ENCODE results near the gene C11orf68.

Gene C11orf68

DNA sequence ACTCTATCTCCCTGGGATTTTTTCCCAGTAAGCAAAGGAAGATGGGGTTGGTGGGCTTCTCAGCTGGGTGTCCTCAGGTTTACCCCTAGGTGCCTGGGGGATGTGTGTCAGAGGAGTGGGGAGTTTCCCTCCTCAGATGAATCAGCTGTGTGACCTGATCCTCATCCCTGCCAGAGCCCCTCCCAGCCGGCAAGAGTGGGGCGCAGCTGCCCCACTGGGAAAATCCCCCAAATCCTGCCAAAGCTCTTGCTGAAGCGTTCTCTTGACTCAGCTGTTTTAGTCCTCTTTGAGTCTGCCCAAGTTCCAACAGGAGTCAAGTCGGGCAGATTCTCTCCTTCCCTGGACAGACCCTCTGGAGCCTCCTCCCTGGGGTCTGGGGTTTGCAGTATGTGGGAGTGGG is 6.0 kb downstream of the C11orf68 start:
- no peaks in the 10 kb centered on the region for H3K9me3 ChIP-seq (ENCODE audit: control insufficient read depth, insufficient read depth, low read depth, low read length)
- H3K36me3 ChIP-seq (ENCODE audit: control insufficient read depth, insufficient read depth, low read length), result no peaks in the 10 kb centered on the region
- no peak overlapping the region for H3K27ac ChIP-seq (ENCODE audit: low read depth, low read length)
- peaks cover 34% of the 10 kb centered on the region for H3K4me1 ChIP-seq (ENCODE audit: control insufficient read depth, insufficient read depth, low read length)
- peaks cover 9% of the 10 kb centered on the region for H3K27me3 ChIP-seq (ENCODE audit: control insufficient read depth, insufficient read depth, low read length)
- no peak overlapping the region for H3K4me3 ChIP-seq (ENCODE audit: low read depth, low read length)
- H3K9ac ChIP-seq (ENCODE audit: low read length), result no peak overlapping the region

DNA sequence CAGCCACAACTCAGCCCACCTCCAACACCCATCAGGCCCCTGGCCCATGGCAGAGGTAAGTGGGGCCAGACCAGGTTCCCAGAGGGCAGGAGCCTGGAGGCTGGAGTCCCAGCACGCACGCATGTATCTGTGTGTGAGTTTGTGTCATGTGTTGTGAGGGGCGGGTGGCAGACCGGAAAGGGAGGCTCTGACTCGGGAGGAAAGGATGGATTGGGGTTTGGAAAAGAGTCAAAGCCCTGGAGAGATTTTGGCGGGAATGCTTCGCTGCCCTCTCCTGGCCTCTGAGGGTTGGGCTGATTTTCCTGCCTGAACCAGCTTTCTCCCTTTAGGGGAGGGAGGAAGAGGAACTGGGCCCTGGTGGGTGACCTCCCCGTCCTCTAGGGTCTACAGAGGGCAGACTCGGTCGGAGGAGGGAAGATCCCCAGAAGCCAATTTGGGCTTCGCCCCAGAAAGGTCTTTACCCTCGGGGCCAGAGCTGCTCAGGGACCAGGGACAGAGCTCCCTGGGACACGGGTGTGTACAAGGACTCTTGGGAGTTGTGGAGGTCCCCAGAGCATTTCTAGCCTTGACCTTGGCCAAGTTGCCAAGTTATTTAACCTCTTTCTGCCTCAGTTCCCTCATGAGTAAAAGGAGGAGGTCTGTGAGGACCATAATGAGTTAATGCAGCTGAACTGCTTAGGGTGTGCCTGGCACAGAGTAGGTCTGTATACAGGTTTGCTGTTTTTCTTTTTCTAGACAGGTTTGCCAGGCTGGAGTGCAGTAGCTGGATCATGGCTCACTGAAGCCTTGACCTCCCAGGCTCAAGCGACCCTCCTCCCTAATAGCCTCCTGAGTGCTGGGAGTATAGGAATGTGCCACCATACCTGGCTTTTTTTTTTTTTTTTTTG is 6.9 kb downstream of the C11orf68 start:
- peak overlapping the region; percentile 42 for H3K9ac ChIP-seq (ENCODE audit: low read length)
- peaks cover 13% of the 10 kb centered on the region for H3K27me3 ChIP-seq (ENCODE audit: control insufficient read depth, insufficient read depth, low read length)
- H3K4me1 ChIP-seq (ENCODE audit: control insufficient read depth, insufficient read depth, low read length), result peaks cover 27% of the 10 kb centered on the region
- no peak overlapping the region for H3K27ac ChIP-seq (ENCODE audit: low read depth, low read length)
- H3K36me3 ChIP-seq (ENCODE audit: control insufficient read depth, insufficient read depth, low read length), result no peaks in the 10 kb centered on the region
- no peak overlapping the region for H3K4me3 ChIP-seq (ENCODE audit: low read depth, low read length)
- no peaks in the 10 kb centered on the region for H3K9me3 ChIP-seq (ENCODE audit: control insufficient read depth, insufficient read depth, low read depth, low read length)

DNA sequence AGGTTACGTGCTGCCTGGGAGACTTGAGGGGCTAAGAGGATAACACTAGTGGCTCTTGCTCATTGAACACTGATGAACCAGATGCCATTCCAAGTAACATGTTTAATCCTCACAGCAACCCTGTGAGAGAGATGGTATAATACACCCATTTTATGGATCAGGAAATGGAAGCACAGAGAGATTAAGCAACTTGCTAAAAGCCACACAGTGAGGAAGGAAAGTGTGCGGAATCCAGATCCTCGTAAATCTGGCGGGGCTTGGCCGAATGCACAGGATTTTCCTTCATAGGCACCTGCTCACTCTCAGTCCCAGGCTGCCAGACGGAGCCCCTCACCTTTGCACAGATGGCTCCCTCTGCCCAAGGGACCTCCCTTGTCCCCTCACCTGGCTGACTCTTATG is 11.0 kb downstream of the C11orf68 start:
- Histone ChIP-seq H3K27ac (ENCODE audit: low read depth, low read length) (no peak overlapping the region), H3K9me3 (ENCODE audit: control insufficient read depth, insufficient read depth, low read depth, low read length) (no peaks in the 10 kb centered on the region), H3K27me3 (ENCODE audit: control insufficient read depth, insufficient read depth, low read length) (peaks cover 15% of the 10 kb centered on the region), H3K9ac (ENCODE audit: low read length) (no peak overlapping the region), H3K36me3 (ENCODE audit: control insufficient read depth, insufficient read depth, low read length) (no peaks in the 10 kb centered on the region), H3K4me3 (ENCODE audit: low read depth, low read length) (no peak overlapping the region), H3K4me1 (ENCODE audit: control insufficient read depth, insufficient read depth, low read length) (peaks cover 20% of the 10 kb centered on the region)

DNA sequence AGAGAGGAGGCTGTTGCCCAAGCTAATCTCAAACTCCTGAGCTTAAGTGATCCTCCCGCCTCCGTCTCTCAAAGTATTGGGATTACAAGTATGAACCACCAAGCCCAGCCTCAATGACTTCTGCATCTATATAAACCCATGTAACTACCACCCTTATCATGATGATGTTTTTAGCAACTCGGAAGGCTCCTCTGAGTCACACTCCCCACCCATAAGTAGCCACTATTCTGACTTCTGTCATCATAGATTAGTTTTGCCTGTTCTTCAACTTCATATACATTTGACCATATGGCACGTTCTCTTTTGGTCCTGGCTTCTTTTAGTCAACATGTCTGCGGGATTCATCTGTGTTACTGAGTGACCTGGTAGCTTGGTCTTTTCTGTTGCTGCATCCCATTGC is 12.3 kb downstream of the C11orf68 start:
- Histone ChIP-seq H3K27ac (ENCODE audit: low read depth, low read length) (no peak overlapping the region), H3K9me3 (ENCODE audit: control insufficient read depth, insufficient read depth, low read depth, low read length) (no peaks in the 10 kb centered on the region), H3K27me3 (ENCODE audit: control insufficient read depth, insufficient read depth, low read length) (peaks cover 27% of the 10 kb centered on the region), H3K9ac (ENCODE audit: low read length) (no peak overlapping the region), H3K4me1 (ENCODE audit: control insufficient read depth, insufficient read depth, low read length) (peaks cover 14% of the 10 kb centered on the region), H3K36me3 (ENCODE audit: control insufficient read depth, insufficient read depth, low read length) (no peaks in the 10 kb centered on the region), H3K4me3 (ENCODE audit: low read depth, low read length) (no peak overlapping the region)

DNA sequence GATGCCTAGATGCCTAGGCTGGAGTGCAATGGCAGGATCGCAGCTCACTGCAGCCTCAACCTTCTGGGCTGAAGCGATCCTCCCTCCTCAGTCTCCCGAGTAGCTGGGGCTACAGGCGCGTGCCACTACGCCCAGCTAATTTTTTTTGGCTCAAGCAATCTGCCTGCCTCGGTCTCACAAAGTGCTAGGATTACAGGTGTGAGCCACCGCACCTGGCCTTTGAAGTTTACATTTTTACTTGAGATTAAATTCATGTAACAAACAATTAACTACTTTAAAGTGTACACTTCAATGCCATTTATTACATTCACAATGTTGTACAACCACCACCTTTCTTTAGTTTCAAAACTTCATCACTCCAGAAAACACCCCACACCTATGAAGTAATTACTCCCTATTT is 15.1 kb downstream of the C11orf68 start:
- Histone ChIP-seq H3K36me3 (ENCODE audit: control insufficient read depth, insufficient read depth, low read length) (no peaks in the 10 kb centered on the region), H3K4me3 (ENCODE audit: low read depth, low read length) (peak overlapping the region; percentile 1; the same call in 1 of the 2 replicates), H3K9me3 (ENCODE audit: control insufficient read depth, insufficient read depth, low read depth, low read length) (no peaks in the 10 kb centered on the region), H3K9ac (ENCODE audit: low read length) (peak overlapping the region; percentile 36), H3K27ac (ENCODE audit: low read depth, low read length) (no peak overlapping the region), H3K4me1 (ENCODE audit: control insufficient read depth, insufficient read depth, low read length) (peaks cover 11% of the 10 kb centered on the region; the same call in 1 of the 2 replicates), H3K27me3 (ENCODE audit: control insufficient read depth, insufficient read depth, low read length) (peaks cover 46% of the 10 kb centered on the region)

DNA sequence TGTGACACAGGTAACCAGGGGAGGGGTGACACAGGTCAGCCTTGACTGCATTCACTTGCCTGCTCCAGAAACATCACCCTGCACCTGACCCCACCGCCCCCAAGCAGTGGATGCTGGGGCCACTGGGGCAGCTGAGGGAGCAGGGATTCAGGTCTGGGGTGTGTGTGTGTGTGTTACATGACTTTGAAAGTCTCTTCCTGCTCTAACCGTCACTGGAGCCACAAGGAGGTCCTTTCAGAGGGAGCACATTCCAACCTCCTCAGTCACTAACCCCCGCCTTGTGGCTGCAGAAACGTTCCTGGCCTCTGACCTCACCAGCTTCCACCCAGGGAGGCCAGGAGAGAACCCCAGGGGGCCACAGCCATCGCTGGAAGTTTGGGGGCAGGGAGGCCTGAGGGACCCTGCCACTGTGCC is 15.8 kb downstream of the C11orf68 start:
- peaks cover 14% of the 10 kb centered on the region; the same call in 1 of the 2 replicates for H3K4me1 ChIP-seq (ENCODE audit: control insufficient read depth, insufficient read depth, low read length)
- no peak overlapping the region for H3K27ac ChIP-seq (ENCODE audit: low read depth, low read length)
- H3K27me3 ChIP-seq (ENCODE audit: control insufficient read depth, insufficient read depth, low read length), result peaks cover 49% of the 10 kb centered on the region
- peak overlapping the region; percentile 44 for H3K9ac ChIP-seq (ENCODE audit: low read length)
- H3K9me3 ChIP-seq (ENCODE audit: control insufficient read depth, insufficient read depth, low read depth, low read length), result no peaks in the 10 kb centered on the region
- no peaks in the 10 kb centered on the region for H3K36me3 ChIP-seq (ENCODE audit: control insufficient read depth, insufficient read depth, low read length)
- peak overlapping the region; percentile 21; the same call in 1 of the 2 replicates for H3K4me3 ChIP-seq (ENCODE audit: low read depth, low read length)

DNA sequence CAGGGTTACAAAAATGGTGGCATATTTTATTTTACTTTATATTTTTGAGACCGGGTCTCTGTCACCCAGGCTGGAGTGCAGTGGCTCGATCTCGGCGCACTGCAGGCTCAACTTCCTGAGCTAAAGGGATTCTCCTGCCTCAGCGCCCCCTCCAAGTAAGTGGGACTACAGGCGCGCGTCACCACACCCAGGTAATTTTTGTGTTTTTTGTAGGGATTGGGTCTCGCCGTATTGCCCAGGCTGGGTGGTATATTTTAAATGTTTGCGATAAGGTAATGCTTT is 18.0 kb downstream of the C11orf68 start:
- H3K9ac ChIP-seq (ENCODE audit: low read length), result no peak overlapping the region
- H3K27ac ChIP-seq (ENCODE audit: low read depth, low read length), result no peak overlapping the region
- peaks cover 43% of the 10 kb centered on the region for H3K27me3 ChIP-seq (ENCODE audit: control insufficient read depth, insufficient read depth, low read length)
- H3K9me3 ChIP-seq (ENCODE audit: control insufficient read depth, insufficient read depth, low read depth, low read length), result no peaks in the 10 kb centered on the region
- peak overlapping the region; percentile 97; the same call in 1 of the 2 replicates for H3K4me3 ChIP-seq (ENCODE audit: low read depth, low read length)
- peaks cover 14% of the 10 kb centered on the region; the same call in 1 of the 2 replicates for H3K4me1 ChIP-seq (ENCODE audit: control insufficient read depth, insufficient read depth, low read length)
- peaks cover 12% of the 10 kb centered on the region for H3K36me3 ChIP-seq (ENCODE audit: control insufficient read depth, insufficient read depth, low read length)

DNA sequence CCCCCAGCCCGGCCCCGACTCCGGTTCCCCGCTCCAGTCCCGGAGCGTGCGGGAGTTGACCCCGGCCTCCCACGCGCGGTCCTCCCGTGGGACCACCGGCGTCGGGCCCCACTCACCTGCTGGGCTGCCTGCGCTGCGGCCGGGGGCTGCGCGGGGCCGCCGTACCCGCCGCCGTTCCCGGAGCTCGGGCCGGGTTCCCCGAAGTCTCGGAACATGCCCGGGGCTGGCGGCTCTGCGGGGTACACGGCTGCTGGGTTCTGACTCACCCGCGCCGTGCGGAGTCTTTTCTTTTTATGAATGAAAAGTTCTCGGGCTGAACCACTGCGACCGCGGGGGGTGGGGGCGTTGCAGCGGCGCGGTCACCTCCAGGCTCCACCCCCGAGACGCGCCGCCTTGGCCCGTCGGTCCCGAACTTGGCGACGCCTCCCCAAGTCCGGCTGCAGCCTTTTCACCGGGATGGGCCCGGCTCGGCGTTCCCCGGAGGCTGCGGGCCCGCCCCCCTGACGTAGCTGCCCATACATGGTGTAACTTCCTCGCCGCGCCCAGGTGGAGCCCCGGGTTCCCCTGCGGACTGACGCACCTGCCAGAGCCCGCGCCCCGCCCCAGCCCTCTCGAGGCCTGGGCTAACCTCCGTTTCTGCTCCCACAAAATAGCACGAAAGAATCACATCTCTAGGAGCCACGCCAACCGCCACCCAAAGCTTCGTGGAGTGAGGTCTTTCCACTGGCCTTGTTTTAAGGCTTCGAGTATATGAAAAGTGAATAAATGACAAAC is 18.6 kb downstream of the C11orf68 start, which contains the start of gene FOSL1:
FOSL1 (minus strand) TSS at position 264 of the 774 bp plus-strand sequence; CDS start at position 215, 49 bp downstream.
- Histone ChIP-seq H3K27me3 (ENCODE audit: control insufficient read depth, insufficient read depth, low read length) (peaks cover 43% of the 10 kb centered on the region), H3K36me3 (ENCODE audit: control insufficient read depth, insufficient read depth, low read length) (peaks cover 17% of the 10 kb centered on the region), H3K9me3 (ENCODE audit: control insufficient read depth, insufficient read depth, low read depth, low read length) (no peaks in the 10 kb centered on the region), H3K4me3 (ENCODE audit: low read depth, low read length) (peak within 1 kb of the TSS; percentile 97), H3K4me1 (ENCODE audit: control insufficient read depth, insufficient read depth, low read length) (peaks cover 14% of the 10 kb centered on the region; the same call in 1 of the 2 replicates), H3K9ac (ENCODE audit: low read length) (peak within 1 kb of the TSS; percentile 98), H3K27ac (ENCODE audit: low read depth, low read length) (peak within 1 kb of the TSS; percentile 78; the same call in 1 of the 2 replicates)

DNA sequence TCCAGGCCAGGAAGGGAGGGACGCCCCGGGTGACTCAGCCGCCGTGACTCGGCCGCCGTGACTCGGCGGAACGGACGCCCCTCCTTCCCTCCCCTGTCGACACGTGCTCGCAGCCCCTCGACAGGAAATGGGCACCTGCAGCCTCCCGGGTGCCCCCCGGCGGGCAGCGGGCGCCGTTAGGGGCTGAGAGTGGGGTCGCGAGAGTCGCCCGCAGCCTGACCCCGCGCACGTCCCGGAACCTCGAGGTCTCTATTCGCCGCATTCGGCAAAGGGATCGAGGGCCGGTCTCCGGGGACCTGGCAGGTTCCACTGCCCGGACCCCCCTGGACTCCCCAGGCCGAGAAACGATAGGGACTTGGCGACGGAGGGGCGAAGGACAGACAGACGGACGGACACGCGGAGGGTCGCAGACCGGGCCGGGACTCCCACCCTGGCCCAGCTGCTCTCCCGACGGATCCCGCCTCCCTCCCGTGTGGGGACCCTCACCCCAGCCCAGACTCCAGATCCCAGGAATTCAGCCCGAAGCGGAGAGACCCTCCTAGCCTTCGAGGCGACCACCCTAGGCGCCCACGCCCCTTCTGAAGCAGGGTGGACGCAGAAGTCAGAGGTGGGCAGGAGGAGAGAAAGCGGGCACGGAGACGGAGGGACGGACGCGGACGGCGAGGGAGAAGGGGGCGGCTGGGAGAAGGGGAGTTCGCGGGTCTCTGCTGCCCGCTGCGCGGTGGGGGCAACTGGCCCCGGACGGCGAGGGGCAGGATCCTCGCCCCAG is 19.3 kb downstream of the C11orf68 start:
- Histone ChIP-seq H3K27me3 (ENCODE audit: control insufficient read depth, insufficient read depth, low read length) (peaks cover 43% of the 10 kb centered on the region), H3K27ac (ENCODE audit: low read depth, low read length) (peak overlapping the region; percentile 78; the same call in 1 of the 2 replicates), H3K36me3 (ENCODE audit: control insufficient read depth, insufficient read depth, low read length) (peaks cover 18% of the 10 kb centered on the region), H3K9me3 (ENCODE audit: control insufficient read depth, insufficient read depth, low read depth, low read length) (no peaks in the 10 kb centered on the region), H3K9ac (ENCODE audit: low read length) (peak overlapping the region; percentile 98), H3K4me3 (ENCODE audit: low read depth, low read length) (peak overlapping the region; percentile 97), H3K4me1 (ENCODE audit: control insufficient read depth, insufficient read depth, low read length) (peaks cover 14% of the 10 kb centered on the region; the same call in 1 of the 2 replicates)

DNA sequence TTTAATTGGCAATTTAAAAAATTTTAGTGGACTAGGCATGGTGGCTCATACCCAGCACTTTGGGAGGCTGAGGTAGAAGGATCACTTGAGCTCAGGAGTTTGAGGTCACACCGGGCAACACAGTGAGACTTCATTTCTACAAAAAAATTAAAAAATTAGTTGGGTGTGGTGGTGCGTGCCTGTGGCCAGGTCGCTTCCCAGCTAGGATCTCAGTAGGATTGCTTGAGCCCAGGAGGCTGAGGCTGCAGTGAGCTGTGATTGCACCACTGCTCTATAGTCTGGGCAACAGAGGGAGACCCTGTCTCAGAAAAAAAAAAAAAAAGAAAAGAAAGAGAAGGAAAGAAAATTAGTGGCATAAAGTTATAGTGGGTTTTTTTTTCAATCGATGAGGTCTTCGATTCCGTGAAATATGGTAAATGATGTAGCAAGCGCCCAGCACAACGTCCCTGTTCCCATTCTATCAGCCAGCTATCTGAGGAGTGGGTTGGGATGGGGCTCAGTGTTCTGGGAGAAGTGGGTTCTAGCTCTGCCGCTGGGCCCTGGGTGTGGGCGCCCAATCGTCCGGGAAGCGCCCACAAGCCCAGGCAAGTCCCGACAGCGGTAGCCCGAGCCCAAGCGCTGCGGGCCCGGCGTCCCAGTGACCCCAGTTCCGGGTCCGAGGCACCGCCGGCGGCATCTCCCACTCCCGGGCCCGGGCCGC is 20.1 kb downstream of the C11orf68 start:
- Histone ChIP-seq H3K27me3 (ENCODE audit: control insufficient read depth, insufficient read depth, low read length) (peaks cover 43% of the 10 kb centered on the region), H3K27ac (ENCODE audit: low read depth, low read length) (no peak overlapping the region; the same call in 1 of the 2 replicates), H3K4me3 (ENCODE audit: low read depth, low read length) (peak overlapping the region; percentile 97), H3K36me3 (ENCODE audit: control insufficient read depth, insufficient read depth, low read length) (peaks cover 18% of the 10 kb centered on the region), H3K9ac (ENCODE audit: low read length) (peak overlapping the region; percentile 98), H3K9me3 (ENCODE audit: control insufficient read depth, insufficient read depth, low read depth, low read length) (no peaks in the 10 kb centered on the region), H3K4me1 (ENCODE audit: control insufficient read depth, insufficient read depth, low read length) (peaks cover 18% of the 10 kb centered on the region; the same call in 1 of the 2 replicates)
